ENCODE measurements around the gene SMIM5. TPM values are rescaled to one million over a fixed set of nuclear protein-coding genes. Genes with fewer than 3 reads are reported as not detected.

The SMIM5 gene
- polyA plus RNA-seq, 3 donors: 0.15 to 3.3 (median 0.43) TPM

DNA sequence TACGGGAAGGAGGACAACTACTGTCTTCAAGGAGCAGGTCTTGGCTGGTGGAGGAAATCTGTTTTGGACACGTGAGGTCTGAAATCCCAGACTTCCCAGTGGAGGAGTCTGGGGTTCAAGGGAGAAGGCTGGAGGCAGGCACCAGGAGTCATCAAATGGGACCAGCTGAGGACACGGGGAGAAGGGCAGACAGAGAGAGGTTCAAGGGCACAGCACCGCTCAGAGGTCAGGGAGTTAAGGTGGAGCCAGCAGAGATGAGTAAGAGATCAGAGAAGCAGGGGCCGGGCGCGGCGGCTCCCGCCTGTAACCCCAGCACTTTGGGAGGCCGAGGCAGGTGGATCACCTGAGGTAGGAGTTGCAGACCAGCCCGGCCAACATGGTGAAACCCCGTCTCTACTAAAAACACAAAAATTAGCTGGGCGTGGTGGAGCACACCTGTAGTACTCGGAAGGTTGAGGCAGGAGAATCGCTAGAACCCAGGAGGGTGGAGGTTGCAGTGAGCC, 10.4 kb upstream of the SMIM5 start:
- DNase-seq: no peak
- Histone ChIP-seq H3K4me2 (replicated peaks; ENCODE audit: extremely low read depth, low read length, poor library complexity, severe bottlenecking) (no peak overlapping the region), H4K20me1 (ENCODE audit: insufficient read depth, low read length) (no peaks in the 10 kb centered on the region), H3K79me2 (ENCODE audit: insufficient read depth, low read length) (no peaks in the 10 kb centered on the region), H3K9me3 (replicated peaks in 1 of 2; ENCODE audit: control insufficient read depth in 1 of 2, insufficient read depth in 1 of 2, low read length in 2 of 2) (no peaks in the 10 kb centered on the region), H2AFZ (ENCODE audit: insufficient read depth, low read depth, low read length, poor library complexity, severe bottlenecking) (no peak overlapping the region), H3K36me3 (replicated peaks in 1 of 2; ENCODE audit: control insufficient read depth in 1 of 2, insufficient read depth in 2 of 2, low read length in 2 of 2) (peaks cover 94 to 96% of the 10 kb centered on the region in 2 donors), H3K9ac (ENCODE audit: insufficient read depth, low read length, poor library complexity, severe bottlenecking) (no peak overlapping the region), H3K4me1 (ENCODE audit: control insufficient read depth in 1 of 2, insufficient read depth in 2 of 2, low read length in 2 of 2) (no peaks in the 10 kb centered on the region), H3K4me3 (replicated peaks in 1 of 3; ENCODE audit: low read depth in 2 of 3, low read length in 3 of 3) (no peak overlapping the region), H3K27ac (ENCODE audit: low read depth in 1 of 2, low read length in 2 of 2) (no peak overlapping the region), H3K27me3 (ENCODE audit: control insufficient read depth in 2 of 2, insufficient read depth in 2 of 2, low read length in 2 of 2) (no peaks in the 10 kb centered on the region)
- no peak overlapping the region for H3K27ac Mint-ChIP-seq
- TF ChIP-seq, protein P1, sequence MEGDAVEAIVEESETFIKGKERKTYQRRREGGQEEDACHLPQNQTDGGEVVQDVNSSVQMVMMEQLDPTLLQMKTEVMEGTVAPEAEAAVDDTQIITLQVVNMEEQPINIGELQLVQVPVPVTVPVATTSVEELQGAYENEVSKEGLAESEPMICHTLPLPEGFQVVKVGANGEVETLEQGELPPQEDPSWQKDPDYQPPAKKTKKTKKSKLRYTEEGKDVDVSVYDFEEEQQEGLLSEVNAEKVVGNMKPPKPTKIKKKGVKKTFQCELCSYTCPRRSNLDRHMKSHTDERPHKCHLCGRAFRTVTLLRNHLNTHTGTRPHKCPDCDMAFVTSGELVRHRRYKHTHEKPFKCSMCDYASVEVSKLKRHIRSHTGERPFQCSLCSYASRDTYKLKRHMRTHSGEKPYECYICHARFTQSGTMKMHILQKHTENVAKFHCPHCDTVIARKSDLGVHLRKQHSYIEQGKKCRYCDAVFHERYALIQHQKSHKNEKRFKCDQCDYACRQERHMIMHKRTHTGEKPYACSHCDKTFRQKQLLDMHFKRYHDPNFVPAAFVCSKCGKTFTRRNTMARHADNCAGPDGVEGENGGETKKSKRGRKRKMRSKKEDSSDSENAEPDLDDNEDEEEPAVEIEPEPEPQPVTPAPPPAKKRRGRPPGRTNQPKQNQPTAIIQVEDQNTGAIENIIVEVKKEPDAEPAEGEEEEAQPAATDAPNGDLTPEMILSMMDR (IDR thresholded peaks at IDR 0.05): no peak
- H3K4me1 Mint-ChIP-seq: no peaks in the 10 kb centered on the region
- intact Hi-C loops (cut with micrococcal nuclease): no loop called here
- peaks cover 0 to 2% (median 0%) of the 10 kb centered on the region in 7 donors for H3K9me3 Mint-ChIP-seq
- peaks cover 0 to 4% (median 3%) of the 10 kb centered on the region in 3 donors for H3K27me3 Mint-ChIP-seq (ENCODE audit: low read depth in 3 of 3)
- no peak overlapping the region for H3K4me3 Mint-ChIP-seq
- peaks cover 63 to 100% of the 10 kb centered on the region in 2 donors for H3K36me3 Mint-ChIP-seq
- 90% methylated on average over 11 of the region's 15 CpGs for WGBS (ENCODE audit: insufficient coverage)

DNA sequence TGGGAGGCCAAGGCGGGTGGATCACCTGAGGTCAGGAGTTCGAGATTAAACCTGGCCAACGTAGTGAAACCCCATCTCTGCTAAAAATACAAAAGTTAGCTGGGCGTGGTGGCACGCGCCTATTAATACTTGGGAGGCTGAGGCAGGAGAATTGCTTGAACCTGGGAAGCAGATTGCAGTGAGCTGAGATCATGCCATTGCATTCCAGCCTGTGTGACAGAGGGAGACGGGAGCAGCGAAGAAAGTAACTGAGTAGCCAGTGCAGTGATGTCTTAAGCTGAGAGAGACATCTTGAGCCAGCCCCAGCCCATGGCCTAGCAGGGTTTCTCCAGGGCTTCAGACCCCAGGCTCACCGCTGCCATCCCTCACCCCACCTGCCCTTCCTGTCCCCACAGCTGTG, 9.8 kb upstream of the SMIM5 start:
- Mint-ChIP-seq H3K4me3 (no peak overlapping the region), H3K4me1 (no peaks in the 10 kb centered on the region), H3K27ac (no peak overlapping the region), H3K9me3 (peaks cover 0 to 2% (median 0%) of the 10 kb centered on the region in 7 donors), H3K27me3 (ENCODE audit: low read depth in 3 of 3) (peaks cover 0 to 4% (median 3%) of the 10 kb centered on the region in 3 donors), H3K36me3 (peaks cover 58 to 100% of the 10 kb centered on the region in 2 donors)
- Histone ChIP-seq H3K36me3 (replicated peaks in 1 of 2; ENCODE audit: control insufficient read depth in 1 of 2, insufficient read depth in 2 of 2, low read length in 2 of 2) (peaks cover 94 to 96% of the 10 kb centered on the region in 2 donors), H4K20me1 (ENCODE audit: insufficient read depth, low read length) (no peaks in the 10 kb centered on the region), H3K4me1 (ENCODE audit: control insufficient read depth in 1 of 2, insufficient read depth in 2 of 2, low read length in 2 of 2) (no peaks in the 10 kb centered on the region), H3K27ac (ENCODE audit: low read depth in 1 of 2, low read length in 2 of 2) (no peak overlapping the region), H3K9me3 (replicated peaks in 1 of 2; ENCODE audit: control insufficient read depth in 1 of 2, insufficient read depth in 1 of 2, low read length in 2 of 2) (no peaks in the 10 kb centered on the region), H3K4me3 (replicated peaks in 1 of 3; ENCODE audit: low read depth in 2 of 3, low read length in 3 of 3) (no peak overlapping the region), H3K9ac (ENCODE audit: insufficient read depth, low read length, poor library complexity, severe bottlenecking) (no peak overlapping the region), H3K4me2 (replicated peaks; ENCODE audit: extremely low read depth, low read length, poor library complexity, severe bottlenecking) (no peak overlapping the region), H3K79me2 (ENCODE audit: insufficient read depth, low read length) (no peaks in the 10 kb centered on the region), H3K27me3 (ENCODE audit: control insufficient read depth in 2 of 2, insufficient read depth in 2 of 2, low read length in 2 of 2) (no peaks in the 10 kb centered on the region), H2AFZ (ENCODE audit: insufficient read depth, low read depth, low read length, poor library complexity, severe bottlenecking) (no peak overlapping the region)
- intact Hi-C loops (cut with micrococcal nuclease): no loop called here
- TF ChIP-seq, protein P1 (IDR thresholded peaks at IDR 0.05): no peak
- WGBS (ENCODE audit: insufficient coverage): 94% methylated on average over 7 of the region's 9 CpGs
- no peak for DNase-seq

Data from CD14-positive monocyte (primary cell).